ENCODE results near the gene TBC1D10A.

Gene TBC1D10A

GRCh38 chr22:30247974-30248373, 78.8 kb downstream of the TBC1D10A start:
- no peak overlapping the region for H3K27ac ChIP-seq (ENCODE audit: poor library complexity, severe bottlenecking)
- H3K9me3 ChIP-seq (ENCODE audit: severe bottlenecking) = no peaks in the 10 kb centered on the region
- no peaks in the 10 kb centered on the region for H3K27me3 ChIP-seq (ENCODE audit: insufficient read depth, poor library complexity, severe bottlenecking)

GRCh38 chr22:30247561-30247960, 79.2 kb downstream of the TBC1D10A start:
- Histone ChIP-seq H3K27ac (ENCODE audit: poor library complexity, severe bottlenecking) (no peak overlapping the region), H3K4me1 (ENCODE audit: insufficient read depth, poor library complexity, severe bottlenecking) (peaks cover 18% of the 10 kb centered on the region), H3K27me3 (ENCODE audit: insufficient read depth, poor library complexity, severe bottlenecking) (no peaks in the 10 kb centered on the region), H3K4me3 (ENCODE audit: severe bottlenecking) (no peak overlapping the region), H3K9me3 (ENCODE audit: severe bottlenecking) (no peaks in the 10 kb centered on the region), H3K36me3 (ENCODE audit: low read depth) (no peaks in the 10 kb centered on the region)
- no peak for TF ChIP-seq CTCF (IDR thresholded peaks at IDR 0.05; ENCODE audit: poor library complexity, severe bottlenecking)
- DNase-seq (ENCODE audit: low spot score) = no peak
- ATAC-seq (ENCODE audit: low read depth) = no peak

More at GRCh38 chr22:30247974-30248373, 78.8 kb downstream of the TBC1D10A start:
- Histone ChIP-seq H3K36me3 (ENCODE audit: low read depth) (no peaks in the 10 kb centered on the region), H3K4me3 (ENCODE audit: severe bottlenecking) (no peak overlapping the region), H3K4me1 (ENCODE audit: insufficient read depth, poor library complexity, severe bottlenecking) (peaks cover 18% of the 10 kb centered on the region)
- no peak for TF ChIP-seq CTCF (IDR thresholded peaks at IDR 0.05; ENCODE audit: poor library complexity, severe bottlenecking)
- DNase-seq (ENCODE audit: low spot score) = no peak
- ATAC-seq (ENCODE audit: low read depth) = no peak

GRCh38 chr22:30246814-30247376, 79.8 kb downstream of the TBC1D10A start:
- H3K27ac ChIP-seq (ENCODE audit: poor library complexity, severe bottlenecking) = peak overlapping the region; percentile 8
- no peaks in the 10 kb centered on the region for H3K36me3 ChIP-seq (ENCODE audit: low read depth)
- H3K4me3 ChIP-seq (ENCODE audit: severe bottlenecking) = peak overlapping the region; percentile 36
- DNase-seq (ENCODE audit: low spot score) = no peak
- H3K4me1 ChIP-seq (ENCODE audit: insufficient read depth, poor library complexity, severe bottlenecking) = peaks cover 15% of the 10 kb centered on the region
- H3K9me3 ChIP-seq (ENCODE audit: severe bottlenecking) = no peaks in the 10 kb centered on the region
- no peak for ATAC-seq (ENCODE audit: low read depth)
- no peaks in the 10 kb centered on the region for H3K27me3 ChIP-seq (ENCODE audit: insufficient read depth, poor library complexity, severe bottlenecking)
- peak; percentile 8 for TF ChIP-seq CTCF (IDR thresholded peaks at IDR 0.05; ENCODE audit: poor library complexity, severe bottlenecking)

- H3K4me1 ChIP-seq (ENCODE audit: insufficient read depth, poor library complexity, severe bottlenecking) = peaks cover 8% of the 10 kb centered on the region
- no peak for DNase-seq (ENCODE audit: low spot score)
- H3K9me3 ChIP-seq (ENCODE audit: severe bottlenecking) = no peaks in the 10 kb centered on the region
- no peaks in the 10 kb centered on the region for H3K27me3 ChIP-seq (ENCODE audit: insufficient read depth, poor library complexity, severe bottlenecking)
- H3K4me3 ChIP-seq (ENCODE audit: severe bottlenecking) = peak within 1 kb of the TSS; percentile 36
- H3K27ac ChIP-seq (ENCODE audit: poor library complexity, severe bottlenecking) = peak within 1 kb of the TSS; percentile 8
- TF ChIP-seq CTCF (IDR thresholded peaks at IDR 0.05; ENCODE audit: poor library complexity, severe bottlenecking) = peak; percentile 35
- peak; percentile 28 for ATAC-seq (ENCODE audit: low read depth)
- no peaks in the 10 kb centered on the region for H3K36me3 ChIP-seq (ENCODE audit: low read depth)
Observed at GRCh38 chr22:30245985-30246813, 80.5 kb downstream of the TBC1D10A start, which contains the start of gene LIF. Gene LIF (minus strand): TSS chr22:30246759. CDS start chr22:30246695, 64 bp downstream.

Data from RWPE2 (cell line).